ENCODE results near the gene NSMCE1.

Gene NSMCE1

GRCh38 chr16:27181019-27181790 is 87.4 kb downstream of the NSMCE1 start:
- no peak overlapping the region for H3K4me3 ChIP-seq (ENCODE audit: low read length)
- no peaks in the 10 kb centered on the region for H3K9me3 ChIP-seq (ENCODE audit: control insufficient read depth, low read length)
- peaks cover 7% of the 10 kb centered on the region for H3K4me1 ChIP-seq (ENCODE audit: control insufficient read depth, insufficient read depth, low read length)
- no peaks in the 10 kb centered on the region for H3K27me3 ChIP-seq (ENCODE audit: control insufficient read depth, insufficient read depth, low read length)
- H3K9ac ChIP-seq (ENCODE audit: low read length): no peak overlapping the region
- no peaks in the 10 kb centered on the region for H3K36me3 ChIP-seq (ENCODE audit: control insufficient read depth, insufficient read depth, low read length)

- Histone ChIP-seq H3K9me3 (ENCODE audit: control insufficient read depth, low read length) (no peaks in the 10 kb centered on the region), H3K36me3 (ENCODE audit: control insufficient read depth, insufficient read depth, low read length) (no peaks in the 10 kb centered on the region), H3K4me1 (ENCODE audit: control insufficient read depth, insufficient read depth, low read length) (peaks cover 7% of the 10 kb centered on the region), H3K27me3 (ENCODE audit: control insufficient read depth, insufficient read depth, low read length) (no peaks in the 10 kb centered on the region), H3K9ac (ENCODE audit: low read length) (no peak overlapping the region), H3K4me3 (ENCODE audit: low read length) (no peak overlapping the region)
Measured at GRCh38 chr16:27179500-27180072, 89.0 kb downstream of the NSMCE1 start.

GRCh38 chr16:27177031-27177774 is 91.4 kb downstream of the NSMCE1 start:
- Histone ChIP-seq H3K9ac (ENCODE audit: low read length) (no peak overlapping the region), H3K27me3 (ENCODE audit: control insufficient read depth, insufficient read depth, low read length) (no peaks in the 10 kb centered on the region), H3K9me3 (ENCODE audit: control insufficient read depth, low read length) (no peaks in the 10 kb centered on the region), H3K4me3 (ENCODE audit: low read length) (no peak overlapping the region), H3K36me3 (ENCODE audit: control insufficient read depth, insufficient read depth, low read length) (no peaks in the 10 kb centered on the region), H3K4me1 (ENCODE audit: control insufficient read depth, insufficient read depth, low read length) (peaks cover 7% of the 10 kb centered on the region)

- H3K36me3 ChIP-seq (ENCODE audit: control insufficient read depth, insufficient read depth, low read length): no peaks in the 10 kb centered on the region
- no peak overlapping the region for H3K4me3 ChIP-seq (ENCODE audit: low read length)
- peaks cover 7% of the 10 kb centered on the region for H3K4me1 ChIP-seq (ENCODE audit: control insufficient read depth, insufficient read depth, low read length)
- H3K9ac ChIP-seq (ENCODE audit: low read length): no peak overlapping the region
- H3K27me3 ChIP-seq (ENCODE audit: control insufficient read depth, insufficient read depth, low read length): no peaks in the 10 kb centered on the region
- no peaks in the 10 kb centered on the region for H3K9me3 ChIP-seq (ENCODE audit: control insufficient read depth, low read length)
Measured at GRCh38 chr16:27175888-27176287, 92.7 kb downstream of the NSMCE1 start.

All from mucosa of stomach (tissue), 1 donor.